Measurements from ENCODE around the gene BRF1.

DNA sequence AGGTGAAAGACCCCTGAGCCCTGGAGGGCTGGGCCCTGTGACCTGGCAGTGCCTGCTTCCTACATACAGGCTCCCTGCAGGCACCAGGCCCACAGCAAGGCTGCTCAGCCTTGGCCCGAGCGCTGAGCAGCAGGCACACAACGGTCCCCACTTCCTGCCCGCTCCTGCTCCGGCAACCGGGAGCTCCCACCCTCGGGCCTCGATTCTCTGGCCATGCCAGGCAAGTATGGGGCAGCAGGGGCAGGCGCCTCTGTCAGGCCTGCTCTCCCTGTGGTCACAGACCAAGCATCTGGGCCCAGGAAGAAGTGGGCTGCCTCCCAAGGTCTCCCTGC is 89.1 kb downstream of the BRF1 start:
- TF ChIP-seq, protein P1, sequence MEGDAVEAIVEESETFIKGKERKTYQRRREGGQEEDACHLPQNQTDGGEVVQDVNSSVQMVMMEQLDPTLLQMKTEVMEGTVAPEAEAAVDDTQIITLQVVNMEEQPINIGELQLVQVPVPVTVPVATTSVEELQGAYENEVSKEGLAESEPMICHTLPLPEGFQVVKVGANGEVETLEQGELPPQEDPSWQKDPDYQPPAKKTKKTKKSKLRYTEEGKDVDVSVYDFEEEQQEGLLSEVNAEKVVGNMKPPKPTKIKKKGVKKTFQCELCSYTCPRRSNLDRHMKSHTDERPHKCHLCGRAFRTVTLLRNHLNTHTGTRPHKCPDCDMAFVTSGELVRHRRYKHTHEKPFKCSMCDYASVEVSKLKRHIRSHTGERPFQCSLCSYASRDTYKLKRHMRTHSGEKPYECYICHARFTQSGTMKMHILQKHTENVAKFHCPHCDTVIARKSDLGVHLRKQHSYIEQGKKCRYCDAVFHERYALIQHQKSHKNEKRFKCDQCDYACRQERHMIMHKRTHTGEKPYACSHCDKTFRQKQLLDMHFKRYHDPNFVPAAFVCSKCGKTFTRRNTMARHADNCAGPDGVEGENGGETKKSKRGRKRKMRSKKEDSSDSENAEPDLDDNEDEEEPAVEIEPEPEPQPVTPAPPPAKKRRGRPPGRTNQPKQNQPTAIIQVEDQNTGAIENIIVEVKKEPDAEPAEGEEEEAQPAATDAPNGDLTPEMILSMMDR (IDR thresholded peaks at IDR 0.05): no peak
- TF ChIP-seq POLR2A (IDR thresholded peaks at IDR 0.05): no peak

Data from testis (tissue), 2 donors.